HEK293 (cell line): ENCODE measurements around the gene ZNF726.

ENCODE experiments used
- CTCF ChIA-PET: fragments of 350-600 bp; formaldehyde crosslinking; extraction: SDS; loops from one replicate; lab custom pipeline; 2021; ENCODE audit warnings: antibody characterized with exemption; lab: Yijun Ruan, JAX
- POLR2A ChIA-PET: fragments of 300-600 bp; formaldehyde crosslinking; extraction: SDS; loops from one replicate; lab custom pipeline; 2020; ENCODE audit warnings: antibody characterized with exemption, inconsistent platforms; lab: Yijun Ruan, JAX
- H3K27ac ChIP-seq: fragments of 200-500 bp; sonication (Bioruptor generic); 2 replicates; pipeline ENCODE4 v1.5.1; 2014; ENCODE audit warnings: low read depth, low read length, control low read depth, inconsistent platforms; ENCODE audit errors: extremely low read depth
- H3K36me3 ChIP-seq, 2 experiments: fragments of 200-500 bp in 1 of 2; sonication (Bioruptor generic) in 1 of 2; 1 replicate in 1 of 2; 2 replicates in 1 of 2; pipeline ENCODE4 v1.5.1; 2014 to 2017; ENCODE audit warnings: inconsistent platforms in 2 of 2, low read length in 2 of 2; ENCODE audit not compliant: control insufficient read depth in 2 of 2, insufficient read depth in 1 of 2
- H3K4me1 ChIP-seq: fragments of 200-500 bp; sonication (Bioruptor generic); 2 replicates; pipeline ENCODE4 v1.5.1; 2014; ENCODE audit warnings: mild to moderate bottlenecking, low read length, inconsistent platforms; ENCODE audit not compliant: control insufficient read depth, insufficient read depth
- H3K4me3 ChIP-seq: 2 replicates; pipeline ENCODE4 v1.5.1; 2011; ENCODE audit warnings: low read depth, mild to moderate bottlenecking, control low read depth, low read length, moderate library complexity
- H3K9me3 ChIP-seq: fragments of 200-500 bp; sonication (Bioruptor generic); 2 replicates; pipeline ENCODE4 v1.5.1; 2014; ENCODE audit warnings: low read depth, low read length, inconsistent platforms; ENCODE audit not compliant: control insufficient read depth, insufficient read depth
- BCL11A ChIP-seq: fragments of 450-650 bp; formaldehyde crosslinking; IDR thresholded peaks from 2 replicates; pipeline ENCODE4 v1.5.1; 2016; ENCODE audit warnings: low read depth, missing biosample characterization, missing genetic modification characterization
- GFI1B ChIP-seq: fragments of 450-650 bp; formaldehyde crosslinking; IDR thresholded peaks from 2 replicates; pipeline ENCODE4 v1.5.1; 2016; ENCODE audit warnings: missing biosample characterization, missing genetic modification characterization
- KLF7 ChIP-seq: fragments of 450-650 bp; formaldehyde crosslinking; IDR thresholded peaks from 2 replicates; pipeline ENCODE4 v1.5.1; 2016; ENCODE audit warnings: missing biosample characterization, missing genetic modification characterization, borderline replicate concordance
- ZBTB1 ChIP-seq: fragments of 450-650 bp; formaldehyde crosslinking; IDR thresholded peaks from 2 replicates; pipeline ENCODE4 v1.5.1; 2016; ENCODE audit warnings: missing biosample characterization, missing genetic modification characterization
- ZBTB17 ChIP-seq: fragments of 450-650 bp; formaldehyde crosslinking; IDR thresholded peaks from 2 replicates; pipeline ENCODE4 v1.5.1; 2016; ENCODE audit warnings: missing biosample characterization, missing genetic modification characterization
- ZBTB48 ChIP-seq: fragments of 450-650 bp; formaldehyde crosslinking; IDR thresholded peaks from 2 replicates; pipeline ENCODE4 v1.5.1; 2016; ENCODE audit warnings: missing biosample characterization, missing genetic modification characterization
- ZFP3 ChIP-seq: fragments of 450-650 bp; formaldehyde crosslinking; IDR thresholded peaks from 2 replicates; pipeline ENCODE4 v1.5.1; 2016; ENCODE audit warnings: low read depth, missing biosample characterization, missing genetic modification characterization
- ZNF10 ChIP-seq: fragments of 450-650 bp; formaldehyde crosslinking; IDR thresholded peaks from 2 replicates; pipeline ENCODE4 v1.5.1; 2017; ENCODE audit warnings: missing biosample characterization, missing genetic modification characterization
- ZNF112 ChIP-seq: fragments of 450-650 bp; formaldehyde crosslinking; IDR thresholded peaks from 2 replicates; pipeline ENCODE4 v1.5.0; 2017; ENCODE audit warnings: missing biosample characterization, missing genetic modification characterization
- ZNF132 ChIP-seq: fragments of 450-650 bp; formaldehyde crosslinking; IDR thresholded peaks from 2 replicates; pipeline ENCODE4 v1.5.1; 2017; ENCODE audit warnings: missing biosample characterization, missing genetic modification characterization, borderline replicate concordance
- ZNF175 ChIP-seq: fragments of 450-650 bp; formaldehyde crosslinking; IDR thresholded peaks from 2 replicates; pipeline ENCODE4 v1.5.1; 2016; ENCODE audit warnings: missing biosample characterization, missing genetic modification characterization
- ZNF223 ChIP-seq: fragments of 450-650 bp; formaldehyde crosslinking; IDR thresholded peaks from 2 replicates; pipeline ENCODE4 v1.5.1; 2016; ENCODE audit warnings: missing biosample characterization, missing genetic modification characterization
- ZNF292 ChIP-seq: fragments of 450-650 bp; formaldehyde crosslinking; IDR thresholded peaks from 2 replicates; pipeline ENCODE4 v1.5.1; 2016; ENCODE audit warnings: low read depth, missing biosample characterization, missing genetic modification characterization, borderline replicate concordance
- ZNF341 ChIP-seq: fragments of 450-650 bp; formaldehyde crosslinking; IDR thresholded peaks from 2 replicates; pipeline ENCODE4; 2016; ENCODE audit warnings: low read depth, missing biosample characterization, missing genetic modification characterization
- ZNF660 ChIP-seq: fragments of 450-650 bp; IDR thresholded peaks from 2 replicates; pipeline ENCODE4 v1.5.1; 2018; ENCODE audit warnings: missing biosample characterization, mild to moderate bottlenecking, missing genetic modification characterization
- ZNF677 ChIP-seq: fragments of 450-650 bp; IDR thresholded peaks from 2 replicates; pipeline ENCODE4 v1.5.0; 2018; ENCODE audit warnings: missing biosample characterization, mild to moderate bottlenecking, missing genetic modification characterization, moderate library complexity
- ZSCAN16 ChIP-seq: fragments of 450-650 bp; formaldehyde crosslinking; IDR thresholded peaks from 2 replicates; pipeline ENCODE4 v1.5.1; 2016; ENCODE audit warnings: missing biosample characterization, missing genetic modification characterization
- TF ChIP-seq, protein P1 (sequence below): sonication (generic); formaldehyde crosslinking; IDR thresholded peaks from 2 replicates; pipeline ENCODE4 v1.8.1; 2022; ENCODE audit warnings: mild to moderate bottlenecking, moderate library complexity, missing genetic modification reagents
- TF ChIP-seq, protein P2 (sequence below): fragments of 450-650 bp; formaldehyde crosslinking; IDR thresholded peaks from 2 replicates; pipeline ENCODE4 v1.5.1; 2016; ENCODE audit warnings: missing biosample characterization, missing genetic modification characterization, borderline replicate concordance
- TF ChIP-seq, protein P3 (sequence below): fragments of 450-650 bp; formaldehyde crosslinking; IDR thresholded peaks from 2 replicates; pipeline ENCODE4 v1.5.1; 2016; ENCODE audit warnings: missing biosample characterization, missing genetic modification characterization, borderline replicate concordance
- TF ChIP-seq, protein P4 (sequence below): fragments of 450-650 bp; formaldehyde crosslinking; conservative IDR thresholded peaks from 2 replicates; pipeline ENCODE4 v1.5.1; 2016; ENCODE audit warnings: low read depth, missing biosample characterization, missing genetic modification characterization

Gene ZNF726

DNA sequence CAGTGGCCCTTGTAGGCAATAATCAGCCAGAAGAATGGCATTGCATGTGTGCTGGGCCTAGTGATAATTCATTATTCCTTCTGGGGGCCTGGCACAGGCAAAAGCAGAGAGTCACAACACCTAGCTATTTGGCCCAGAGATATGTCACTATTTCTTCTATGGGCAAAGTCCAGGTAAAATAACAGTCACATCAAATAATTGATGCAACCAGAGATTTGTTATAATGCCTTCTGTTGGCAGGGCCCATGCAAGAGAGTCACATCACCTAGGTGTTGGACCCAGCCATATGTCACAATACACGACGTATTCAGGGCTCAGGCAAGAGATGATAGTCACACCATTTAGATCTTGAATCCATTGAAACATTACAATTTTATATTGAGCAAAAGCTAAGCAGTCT, 66.1 kb downstream of the ZNF726 start (continued):
- TF ChIP-seq ZNF112 (no peak), ZNF660 (tag by site-specific recombination) (no peak), ZBTB48 (no peak), KLF7 (tag by site-specific recombination) (no peak), ZNF341 (no peak)
- TF ChIP-seq, protein P1, sequence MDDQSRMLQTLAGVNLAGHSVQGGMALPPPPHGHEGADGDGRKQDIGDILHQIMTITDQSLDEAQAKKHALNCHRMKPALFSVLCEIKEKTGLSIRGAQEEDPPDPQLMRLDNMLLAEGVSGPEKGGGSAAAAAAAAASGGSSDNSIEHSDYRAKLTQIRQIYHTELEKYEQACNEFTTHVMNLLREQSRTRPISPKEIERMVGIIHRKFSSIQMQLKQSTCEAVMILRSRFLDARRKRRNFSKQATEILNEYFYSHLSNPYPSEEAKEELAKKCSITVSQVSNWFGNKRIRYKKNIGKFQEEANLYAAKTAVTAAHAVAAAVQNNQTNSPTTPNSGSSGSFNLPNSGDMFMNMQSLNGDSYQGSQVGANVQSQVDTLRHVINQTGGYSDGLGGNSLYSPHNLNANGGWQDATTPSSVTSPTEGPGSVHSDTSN (CRISPR knock-in tag) = no peak
- TF ChIP-seq, protein P2, sequence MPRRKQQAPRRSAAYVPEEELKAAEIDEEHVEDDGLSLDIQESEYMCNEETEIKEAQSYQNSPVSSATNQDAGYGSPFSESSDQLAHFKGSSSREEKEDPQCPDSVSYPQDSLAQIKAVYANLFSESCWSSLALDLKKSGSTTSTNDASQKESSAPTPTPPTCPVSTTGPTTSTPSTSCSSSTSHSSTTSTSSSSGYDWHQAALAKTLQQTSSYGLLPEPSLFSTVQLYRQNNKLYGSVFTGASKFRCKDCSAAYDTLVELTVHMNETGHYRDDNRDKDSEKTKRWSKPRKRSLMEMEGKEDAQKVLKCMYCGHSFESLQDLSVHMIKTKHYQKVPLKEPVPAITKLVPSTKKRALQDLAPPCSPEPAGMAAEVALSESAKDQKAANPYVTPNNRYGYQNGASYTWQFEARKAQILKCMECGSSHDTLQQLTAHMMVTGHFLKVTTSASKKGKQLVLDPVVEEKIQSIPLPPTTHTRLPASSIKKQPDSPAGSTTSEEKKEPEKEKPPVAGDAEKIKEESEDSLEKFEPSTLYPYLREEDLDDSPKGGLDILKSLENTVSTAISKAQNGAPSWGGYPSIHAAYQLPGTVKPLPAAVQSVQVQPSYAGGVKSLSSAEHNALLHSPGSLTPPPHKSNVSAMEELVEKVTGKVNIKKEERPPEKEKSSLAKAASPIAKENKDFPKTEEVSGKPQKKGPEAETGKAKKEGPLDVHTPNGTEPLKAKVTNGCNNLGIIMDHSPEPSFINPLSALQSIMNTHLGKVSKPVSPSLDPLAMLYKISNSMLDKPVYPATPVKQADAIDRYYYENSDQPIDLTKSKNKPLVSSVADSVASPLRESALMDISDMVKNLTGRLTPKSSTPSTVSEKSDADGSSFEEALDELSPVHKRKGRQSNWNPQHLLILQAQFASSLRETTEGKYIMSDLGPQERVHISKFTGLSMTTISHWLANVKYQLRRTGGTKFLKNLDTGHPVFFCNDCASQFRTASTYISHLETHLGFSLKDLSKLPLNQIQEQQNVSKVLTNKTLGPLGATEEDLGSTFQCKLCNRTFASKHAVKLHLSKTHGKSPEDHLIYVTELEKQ (tag by site-specific recombination) = no peak
- TF ChIP-seq, all 188 proteins: peak for 0

DNA sequence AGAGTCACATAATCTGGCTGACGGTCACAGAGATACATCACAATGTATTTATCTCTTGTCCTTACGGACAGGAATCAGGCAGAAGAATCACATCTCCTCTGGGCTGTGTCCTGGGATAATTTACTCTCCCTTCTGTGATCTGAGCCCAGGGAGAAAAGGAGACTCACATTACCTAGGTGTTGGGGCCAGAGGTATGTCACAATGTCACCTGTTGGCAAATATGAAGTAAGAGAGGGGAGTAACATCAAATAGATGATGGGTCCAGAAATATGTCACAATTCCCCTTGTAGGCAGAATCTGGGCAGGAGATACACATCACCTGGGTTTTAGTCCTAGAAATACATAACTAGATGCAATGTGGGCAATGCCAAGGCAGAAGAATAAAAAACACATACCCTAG, 67.2 kb downstream of the ZNF726 start:
- Histone ChIP-seq H3K9me3 (no peaks in the 10 kb centered on the region), H3K27ac (no peak overlapping the region), H3K4me1 (no peaks in the 10 kb centered on the region), H3K36me3 (no peaks in the 10 kb centered on the region), H3K4me3 (no peak overlapping the region)
- ChIA-PET POLR2A (no interaction called here), CTCF (no interaction called here)
- TF ChIP-seq BCL11A (tag by site-specific recombination) (no peak), ZNF292 (tag by site-specific recombination) (no peak), ZNF223 (tag by site-specific recombination) (no peak), ZBTB17 (tag by site-specific recombination) (no peak), ZSCAN16 (tag by site-specific recombination) (no peak), ZFP3 (tag by site-specific recombination) (no peak), ZNF132 (tag by site-specific recombination) (no peak), ZNF677 (tag by site-specific recombination) (no peak), ZBTB1 (tag by site-specific recombination) (no peak), ZBTB48 (no peak), ZNF10 (tag by site-specific recombination) (no peak), ZNF175 (tag by site-specific recombination) (no peak), GFI1B (tag by site-specific recombination) (no peak)
- TF ChIP-seq, protein P3, sequence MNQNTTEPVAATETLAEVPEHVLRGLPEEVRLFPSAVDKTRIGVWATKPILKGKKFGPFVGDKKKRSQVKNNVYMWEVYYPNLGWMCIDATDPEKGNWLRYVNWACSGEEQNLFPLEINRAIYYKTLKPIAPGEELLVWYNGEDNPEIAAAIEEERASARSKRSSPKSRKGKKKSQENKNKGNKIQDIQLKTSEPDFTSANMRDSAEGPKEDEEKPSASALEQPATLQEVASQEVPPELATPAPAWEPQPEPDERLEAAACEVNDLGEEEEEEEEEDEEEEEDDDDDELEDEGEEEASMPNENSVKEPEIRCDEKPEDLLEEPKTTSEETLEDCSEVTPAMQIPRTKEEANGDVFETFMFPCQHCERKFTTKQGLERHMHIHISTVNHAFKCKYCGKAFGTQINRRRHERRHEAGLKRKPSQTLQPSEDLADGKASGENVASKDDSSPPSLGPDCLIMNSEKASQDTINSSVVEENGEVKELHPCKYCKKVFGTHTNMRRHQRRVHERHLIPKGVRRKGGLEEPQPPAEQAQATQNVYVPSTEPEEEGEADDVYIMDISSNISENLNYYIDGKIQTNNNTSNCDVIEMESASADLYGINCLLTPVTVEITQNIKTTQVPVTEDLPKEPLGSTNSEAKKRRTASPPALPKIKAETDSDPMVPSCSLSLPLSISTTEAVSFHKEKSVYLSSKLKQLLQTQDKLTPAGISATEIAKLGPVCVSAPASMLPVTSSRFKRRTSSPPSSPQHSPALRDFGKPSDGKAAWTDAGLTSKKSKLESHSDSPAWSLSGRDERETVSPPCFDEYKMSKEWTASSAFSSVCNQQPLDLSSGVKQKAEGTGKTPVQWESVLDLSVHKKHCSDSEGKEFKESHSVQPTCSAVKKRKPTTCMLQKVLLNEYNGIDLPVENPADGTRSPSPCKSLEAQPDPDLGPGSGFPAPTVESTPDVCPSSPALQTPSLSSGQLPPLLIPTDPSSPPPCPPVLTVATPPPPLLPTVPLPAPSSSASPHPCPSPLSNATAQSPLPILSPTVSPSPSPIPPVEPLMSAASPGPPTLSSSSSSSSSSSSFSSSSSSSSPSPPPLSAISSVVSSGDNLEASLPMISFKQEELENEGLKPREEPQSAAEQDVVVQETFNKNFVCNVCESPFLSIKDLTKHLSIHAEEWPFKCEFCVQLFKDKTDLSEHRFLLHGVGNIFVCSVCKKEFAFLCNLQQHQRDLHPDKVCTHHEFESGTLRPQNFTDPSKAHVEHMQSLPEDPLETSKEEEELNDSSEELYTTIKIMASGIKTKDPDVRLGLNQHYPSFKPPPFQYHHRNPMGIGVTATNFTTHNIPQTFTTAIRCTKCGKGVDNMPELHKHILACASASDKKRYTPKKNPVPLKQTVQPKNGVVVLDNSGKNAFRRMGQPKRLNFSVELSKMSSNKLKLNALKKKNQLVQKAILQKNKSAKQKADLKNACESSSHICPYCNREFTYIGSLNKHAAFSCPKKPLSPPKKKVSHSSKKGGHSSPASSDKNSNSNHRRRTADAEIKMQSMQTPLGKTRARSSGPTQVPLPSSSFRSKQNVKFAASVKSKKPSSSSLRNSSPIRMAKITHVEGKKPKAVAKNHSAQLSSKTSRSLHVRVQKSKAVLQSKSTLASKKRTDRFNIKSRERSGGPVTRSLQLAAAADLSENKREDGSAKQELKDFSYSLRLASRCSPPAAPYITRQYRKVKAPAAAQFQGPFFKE = no peak
- TF ChIP-seq, protein P4, sequence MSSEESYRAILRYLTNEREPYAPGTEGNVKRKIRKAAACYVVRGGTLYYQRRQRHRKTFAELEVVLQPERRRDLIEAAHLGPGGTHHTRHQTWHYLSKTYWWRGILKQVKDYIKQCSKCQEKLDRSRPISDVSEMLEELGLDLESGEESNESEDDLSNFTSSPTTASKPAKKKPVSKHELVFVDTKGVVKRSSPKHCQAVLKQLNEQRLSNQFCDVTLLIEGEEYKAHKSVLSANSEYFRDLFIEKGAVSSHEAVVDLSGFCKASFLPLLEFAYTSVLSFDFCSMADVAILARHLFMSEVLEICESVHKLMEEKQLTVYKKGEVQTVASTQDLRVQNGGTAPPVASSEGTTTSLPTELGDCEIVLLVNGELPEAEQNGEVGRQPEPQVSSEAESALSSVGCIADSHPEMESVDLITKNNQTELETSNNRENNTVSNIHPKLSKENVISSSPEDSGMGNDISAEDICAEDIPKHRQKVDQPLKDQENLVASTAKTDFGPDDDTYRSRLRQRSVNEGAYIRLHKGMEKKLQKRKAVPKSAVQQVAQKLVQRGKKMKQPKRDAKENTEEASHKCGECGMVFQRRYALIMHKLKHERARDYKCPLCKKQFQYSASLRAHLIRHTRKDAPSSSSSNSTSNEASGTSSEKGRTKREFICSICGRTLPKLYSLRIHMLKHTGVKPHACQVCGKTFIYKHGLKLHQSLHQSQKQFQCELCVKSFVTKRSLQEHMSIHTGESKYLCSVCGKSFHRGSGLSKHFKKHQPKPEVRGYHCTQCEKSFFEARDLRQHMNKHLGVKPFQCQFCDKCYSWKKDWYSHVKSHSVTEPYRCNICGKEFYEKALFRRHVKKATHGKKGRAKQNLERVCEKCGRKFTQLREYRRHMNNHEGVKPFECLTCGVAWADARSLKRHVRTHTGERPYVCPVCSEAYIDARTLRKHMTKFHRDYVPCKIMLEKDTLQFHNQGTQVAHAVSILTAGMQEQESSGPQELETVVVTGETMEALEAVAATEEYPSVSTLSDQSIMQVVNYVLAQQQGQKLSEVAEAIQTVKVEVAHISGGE (tag by site-specific recombination) = no peak
